Measurements from ENCODE around the gene ACTR1B. TPM values are rescaled to one million over a fixed set of nuclear protein-coding genes. Genes with fewer than 3 reads are reported as not detected.

ACTR1B gene
- total and polyA plus RNA-seq, 2 donors (not counting 3 experiments of a cell fraction or from before 2014, with no cell fraction given) = 49.8 to 60.9 TPM

- TF ChIP-seq CTCF (IDR thresholded peaks at IDR 0.05; ENCODE audit: extremely low read depth in 1 of 2, insufficient read depth in 1 of 2, low read depth in 1 of 2, low read length in 2 of 2) (no peak), JUN (IDR thresholded peaks at IDR 0.05; ENCODE audit: borderline replicate concordance, insufficient read depth, insufficient read length, low read depth) (no peak), FOS (IDR thresholded peaks at IDR 0.05; ENCODE audit: borderline replicate concordance, insufficient read depth, low read length) (no peak), EZH2 (IDR thresholded peaks at IDR 0.05; ENCODE audit: borderline replicate concordance, low read depth, low read length, severe bottlenecking) (no peak), GATA2 (IDR thresholded peaks at IDR 0.05; ENCODE audit: insufficient read depth, insufficient read length, low read depth, low read length) (no peak), POLR2A (IDR thresholded peaks at IDR 0.05; ENCODE audit: low read depth, low read length) (no peak), MAX (IDR thresholded peaks at IDR 0.05; ENCODE audit: insufficient read depth, insufficient read length) (no peak), MYC (IDR thresholded peaks at IDR 0.05; ENCODE audit: low read depth, low read length) (no peak), POLR2AphosphoS5 (IDR thresholded peaks at IDR 0.05; ENCODE audit: insufficient read depth, low read depth, low read length) (no peak)
- Histone ChIP-seq H2AFZ (ENCODE audit: low read depth, low read length) (no peak overlapping the region), H3K27ac (ENCODE audit: insufficient read depth, low read depth, low read length) (no peak overlapping the region), H4K20me1 (replicated peaks; ENCODE audit: control insufficient read depth, extremely low read depth, insufficient read depth, low read length) (no peaks in the 10 kb centered on the region), H3K9me1 (replicated peaks; ENCODE audit: control insufficient read depth, extremely low read depth, insufficient read depth, low read length) (no peaks in the 10 kb centered on the region), H3K9ac (replicated peaks; ENCODE audit: extremely low read depth, insufficient read depth, low read length) (no peak overlapping the region), H3K4me1 (ENCODE audit: control insufficient read depth, extremely low read depth, insufficient read depth, low read length) (no peaks in the 10 kb centered on the region), H3K4me3 (replicated peaks in 1 of 3; ENCODE audit: insufficient read depth in 1 of 3, low read depth in 1 of 3, low read length in 3 of 3) (no peak overlapping the region), H3K9me3 (replicated peaks; ENCODE audit: control insufficient read depth, insufficient read depth, low read length) (no peaks in the 10 kb centered on the region), H3K4me2 (ENCODE audit: insufficient read depth, low read length) (no peak overlapping the region), H3K79me2 (ENCODE audit: control insufficient read depth, insufficient read depth, low read length) (no peaks in the 10 kb centered on the region), H3K27me3 (ENCODE audit: control insufficient read depth in 2 of 2, insufficient read depth in 2 of 2, low read length in 2 of 2) (peaks cover 2% of the 10 kb centered on the region in 2 experiments), H3K36me3 (ENCODE audit: control insufficient read depth in 2 of 2, extremely low read depth in 1 of 2, insufficient read depth in 2 of 2, low read length in 2 of 2) (no peaks in the 10 kb centered on the region)
- ChIA-PET CTCF (interaction anchor here (1.5 kb wide), 1 partner anchor 113 kb away, joined by 6 read pairs; no protein-coding TSS in a partner anchor), POLR2A (no interaction called here)
- BruUV-seq (replicated peaks) = no TSS peak
- no peak for DNase-seq (ENCODE audit: low read depth, low spot score)
- dilution Hi-C loops (cut with MboI; ENCODE audit: extremely low pct_ligation_motif_present, low sequenced_read_pairs) = no loop called here
- FAIRE-seq = no peak
- intact Hi-C loops (cut with micrococcal nuclease) = no loop called here
These were observed 39.9 kb upstream of the ACTR1B start for GRCh38 chr2:97703741-97704140.
